Inferior parietal cortex (tissue), 1 donor: ENCODE measurements around the gene SEPTIN10.
"Not testable (repeated sequence)": the region's sequence is repeated elsewhere in the genome, so short reads cannot be mapped to it uniquely, and the experiment has no call there.

Experiments used
- DNase-seq: peaks from one replicate; pipeline ENCODE4 v3.0.0-alpha.2; 2016; ENCODE audit errors: extremely low spot score

SEPTIN10 gene

DNA sequence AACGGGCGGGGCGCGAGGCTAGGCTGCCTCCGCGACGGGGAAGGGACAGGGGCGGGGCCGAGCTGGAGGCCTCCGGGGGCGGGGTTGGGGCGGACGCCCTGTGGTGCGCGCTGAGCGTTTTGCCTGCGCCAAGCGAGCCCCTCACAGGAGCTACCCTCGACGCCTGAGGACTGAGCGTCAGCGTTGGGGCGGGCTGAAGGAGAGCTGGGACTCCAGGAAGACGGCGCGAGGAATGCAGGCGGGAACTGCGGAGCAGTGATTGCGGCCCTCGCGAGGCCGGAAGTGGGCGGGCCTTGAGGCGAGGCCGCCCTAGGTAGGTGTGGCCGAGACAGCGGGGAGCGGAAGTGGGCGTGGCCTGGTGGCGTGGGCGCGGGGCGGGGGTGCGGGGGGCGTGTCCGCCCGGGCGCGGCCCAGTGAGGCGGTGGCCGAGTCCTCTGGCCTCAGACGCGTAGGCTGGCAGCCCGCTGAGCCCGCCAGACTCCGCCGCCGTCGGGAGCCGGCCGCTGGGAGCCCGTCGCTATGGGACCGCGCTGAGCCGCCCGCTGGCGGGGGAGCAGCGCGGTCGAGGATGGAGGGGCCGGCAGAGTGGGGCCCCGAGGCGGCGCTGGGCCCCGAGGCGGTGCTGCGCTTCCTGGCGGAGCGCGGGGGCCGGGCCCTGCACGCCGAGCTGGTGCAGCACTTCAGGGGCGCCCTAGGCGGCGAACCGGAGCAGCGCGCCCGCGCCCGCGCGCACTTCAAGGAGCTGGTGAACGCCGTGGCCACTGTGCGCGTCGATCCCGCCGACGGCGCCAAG is at the start of gene SEPTIN10, which contains the start of gene SOWAHC:
Gene SEPTIN10, minus strand, starts transcription at position 45 of the 793 bp plus-strand sequence. CDS start 139 bp downstream, outside the sequence.
Gene SOWAHC, plus strand, starts transcription at position 443 of the 793 bp plus-strand sequence. Its CDS starts 126 bp downstream, at position 569.
- peak; percentile 86 for DNase-seq

DNA sequence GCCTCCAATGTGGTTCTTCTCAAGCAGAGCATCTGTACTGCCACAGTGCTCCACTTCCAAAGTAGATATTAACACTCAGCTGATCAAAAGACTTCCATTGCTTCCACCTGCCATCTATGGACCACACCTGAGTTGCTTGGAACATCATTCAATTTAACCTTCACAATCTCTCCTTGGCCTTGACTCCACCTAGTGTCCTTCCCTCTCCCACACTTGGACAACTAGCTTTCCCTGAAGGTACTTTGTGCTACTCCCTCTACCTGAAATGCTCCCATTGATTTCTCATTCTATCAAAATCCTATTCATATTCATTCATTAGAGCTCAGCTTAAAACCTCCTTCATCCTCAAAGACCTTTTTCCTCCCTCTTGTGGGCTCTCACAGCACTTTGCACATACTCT is 49.1 kb upstream of the SEPTIN10 start:
- DNase-seq: no peak

DNA sequence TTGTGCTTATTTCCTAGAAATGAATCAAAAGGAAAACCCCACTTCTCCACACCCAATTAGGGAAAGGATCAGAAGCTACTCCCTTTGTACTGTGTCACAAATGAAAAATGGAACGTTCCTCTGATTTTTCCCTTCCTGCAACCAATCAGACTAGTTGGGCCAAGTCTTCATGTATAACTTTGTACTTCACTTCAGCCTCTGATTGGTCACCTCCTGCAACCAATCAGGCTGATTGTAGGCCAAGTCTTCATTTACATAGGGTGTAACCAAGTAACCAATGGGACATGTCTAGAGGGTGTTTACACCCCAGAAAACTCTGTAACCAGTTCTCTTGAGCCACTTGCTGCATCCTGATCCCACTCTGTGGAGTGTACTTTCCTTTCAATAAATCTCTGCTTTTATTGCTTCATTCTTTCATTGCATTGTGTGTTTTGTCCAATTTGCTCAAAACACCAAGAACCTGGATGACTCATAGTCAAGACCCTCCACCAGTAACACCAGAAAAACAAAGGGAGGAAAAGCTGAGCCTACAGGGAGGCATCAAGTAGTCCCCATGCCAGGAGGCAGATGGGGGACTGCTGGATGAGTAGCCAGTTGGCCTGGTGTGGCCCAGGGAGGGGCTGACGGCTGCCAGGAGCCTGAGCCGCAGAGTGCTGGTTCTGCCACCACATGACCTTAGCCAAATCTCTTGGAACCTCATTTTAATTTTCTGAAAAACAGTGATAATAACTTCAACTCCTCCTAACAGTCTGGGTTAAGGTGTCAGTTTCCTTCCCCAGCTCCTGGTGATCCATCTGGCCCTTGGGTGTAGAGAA is 46.5 kb upstream of the SEPTIN10 start:
- DNase-seq: no peak

DNA sequence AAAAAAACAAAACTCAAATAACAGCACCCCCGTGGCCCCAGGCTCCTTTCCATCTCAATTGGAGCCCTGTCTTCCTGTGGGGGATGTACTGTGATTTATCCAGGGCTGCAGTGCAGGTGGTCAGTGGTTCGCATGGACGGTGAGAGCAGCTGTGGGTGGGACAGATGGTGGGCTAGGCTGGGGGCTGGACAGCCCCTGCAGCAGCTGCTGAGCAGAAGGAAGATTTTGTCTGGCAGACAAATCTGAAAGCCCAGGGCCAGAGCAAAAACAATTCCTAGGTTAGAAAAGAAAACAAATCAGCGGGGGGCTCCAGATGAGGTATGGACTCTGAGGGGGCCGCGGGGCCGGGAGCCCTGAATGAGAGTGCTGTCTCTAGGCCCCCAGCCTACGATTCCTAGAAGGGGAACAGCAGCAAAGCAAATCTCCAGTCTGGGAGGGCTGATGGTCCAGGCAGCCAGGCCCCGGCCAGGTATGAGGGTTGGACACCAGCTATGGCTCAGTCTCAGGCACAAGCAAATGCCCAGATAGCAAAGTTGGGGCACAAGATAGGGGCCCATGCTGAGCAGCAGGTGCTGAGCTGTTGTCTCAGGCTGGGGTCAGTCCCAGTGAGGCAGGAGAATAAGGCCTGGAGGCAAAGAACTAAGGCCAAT is 45.8 kb upstream of the SEPTIN10 start:
- DNase-seq: no peak

DNA sequence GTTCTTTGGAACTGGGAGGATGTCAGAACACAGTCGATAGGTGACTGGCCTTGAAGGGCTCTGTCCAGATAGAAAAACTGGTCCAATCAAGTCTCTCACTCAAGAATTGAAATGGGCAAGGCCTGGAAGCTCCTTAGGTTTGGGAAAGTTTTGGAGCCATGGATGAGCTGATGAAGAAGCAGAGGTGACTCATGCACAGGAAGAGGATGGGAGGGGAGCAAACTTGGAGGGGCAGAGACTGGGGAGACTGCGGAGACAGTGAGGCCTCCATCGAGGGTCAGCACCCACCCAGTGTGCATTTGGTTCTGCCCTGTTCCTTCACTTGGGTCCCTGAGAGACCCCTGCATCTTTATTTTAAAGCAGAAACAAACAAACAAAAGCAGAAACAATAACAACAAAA is 41.5 kb upstream of the SEPTIN10 start:
- no peak for DNase-seq

DNA sequence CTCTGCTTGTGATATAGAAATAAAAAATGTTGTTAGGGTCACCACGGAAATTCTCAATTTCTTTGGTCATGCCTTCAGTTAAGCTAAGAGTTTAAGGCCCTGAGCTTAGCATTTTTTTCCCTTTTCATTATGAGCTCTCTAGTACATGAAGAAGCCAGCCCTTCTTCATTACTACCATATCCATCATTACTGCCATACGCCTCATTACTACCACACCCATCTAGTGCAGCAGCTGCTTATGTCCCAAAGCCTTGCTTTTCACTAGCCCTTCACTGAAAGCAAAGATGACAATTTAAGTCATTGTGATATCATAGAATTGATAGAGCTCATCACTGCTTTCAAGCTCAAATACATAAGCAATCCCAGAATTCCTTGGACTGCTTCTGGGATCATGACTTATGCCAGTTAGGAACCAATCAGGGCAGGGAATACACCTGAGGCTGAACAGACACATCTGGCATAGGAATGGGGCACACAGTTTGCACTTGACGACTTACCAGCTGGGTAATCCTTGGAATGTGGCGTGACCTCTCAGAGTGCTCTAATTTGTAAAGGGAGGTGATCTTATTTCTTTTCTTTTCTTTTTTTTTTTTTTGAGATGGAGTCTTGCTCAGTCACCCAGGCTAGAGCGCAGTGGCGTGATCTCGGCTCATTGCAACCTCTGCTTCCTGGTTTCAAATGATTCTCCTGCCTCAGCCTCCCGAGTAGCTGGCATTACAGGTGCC is 40.7 kb upstream of the SEPTIN10 start:
- no peak for DNase-seq

DNA sequence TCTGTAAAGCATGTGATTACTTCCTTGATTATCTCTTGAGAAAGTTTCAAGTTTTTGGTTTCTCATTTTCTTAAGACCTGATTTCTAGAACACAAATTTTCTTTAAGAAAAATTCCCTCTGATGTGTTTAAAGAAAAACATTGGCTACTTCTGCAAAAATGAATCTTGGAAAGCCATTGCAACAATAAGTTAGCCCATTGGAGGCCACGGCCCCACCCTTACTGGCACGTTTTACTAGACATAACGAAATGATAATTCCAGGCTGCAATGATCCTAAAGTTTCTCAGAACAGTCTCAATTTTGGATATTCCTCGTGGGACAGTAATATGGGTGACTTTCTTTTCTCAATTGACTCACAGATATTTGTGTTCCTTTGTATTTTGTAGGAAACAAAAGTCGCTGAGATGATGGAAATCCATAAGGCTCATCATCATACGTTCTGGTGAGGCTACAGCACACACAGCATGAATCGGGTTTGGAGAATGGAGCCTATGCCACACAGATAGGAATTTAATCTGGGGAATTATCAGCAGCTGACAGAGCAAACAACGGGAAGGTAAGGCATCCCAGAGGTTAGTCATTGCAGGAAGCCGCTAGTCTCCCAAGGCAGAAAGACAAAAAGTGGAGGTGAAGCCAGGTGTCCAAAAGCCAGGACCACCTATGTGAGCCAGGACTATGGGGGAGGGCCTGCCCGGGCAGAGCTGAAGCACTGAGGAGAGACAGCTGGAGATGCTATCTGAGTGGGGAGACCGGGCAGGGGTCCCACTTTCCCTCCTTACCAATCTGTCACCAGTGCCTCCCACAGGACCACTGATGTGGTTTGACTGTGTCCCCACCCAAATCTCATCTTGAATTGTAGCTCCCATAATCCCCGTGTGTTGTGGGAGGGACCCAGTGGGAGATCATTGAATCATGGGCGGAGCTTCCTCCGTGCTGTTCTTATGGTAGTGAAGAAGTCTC is 36.2 kb upstream of the SEPTIN10 start:
- DNase-seq: no peak

DNA sequence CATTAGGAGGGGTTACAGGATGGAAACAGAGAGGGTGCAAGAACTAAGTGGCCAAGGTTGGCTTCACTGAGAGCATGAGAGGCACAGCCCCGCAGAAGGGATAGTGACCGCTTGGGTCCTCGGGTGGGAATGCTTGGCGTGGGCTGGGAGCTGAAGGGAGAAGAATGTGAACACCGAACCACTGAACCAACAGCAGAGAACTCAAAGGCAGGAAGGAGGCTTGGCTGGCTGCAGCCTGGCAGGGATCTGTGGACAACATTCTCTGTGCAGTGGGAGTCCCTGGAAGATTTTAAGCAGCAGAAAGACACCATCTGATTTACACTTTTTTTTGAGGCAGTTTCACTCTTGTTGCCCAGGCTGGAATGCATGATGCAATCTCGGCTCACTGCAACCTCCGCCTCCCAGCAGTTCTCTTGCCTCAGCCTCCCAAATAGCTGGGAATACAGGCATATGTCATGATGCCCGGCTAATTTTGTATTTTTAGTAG is 34.3 kb upstream of the SEPTIN10 start:
- DNase-seq: no peak

DNA sequence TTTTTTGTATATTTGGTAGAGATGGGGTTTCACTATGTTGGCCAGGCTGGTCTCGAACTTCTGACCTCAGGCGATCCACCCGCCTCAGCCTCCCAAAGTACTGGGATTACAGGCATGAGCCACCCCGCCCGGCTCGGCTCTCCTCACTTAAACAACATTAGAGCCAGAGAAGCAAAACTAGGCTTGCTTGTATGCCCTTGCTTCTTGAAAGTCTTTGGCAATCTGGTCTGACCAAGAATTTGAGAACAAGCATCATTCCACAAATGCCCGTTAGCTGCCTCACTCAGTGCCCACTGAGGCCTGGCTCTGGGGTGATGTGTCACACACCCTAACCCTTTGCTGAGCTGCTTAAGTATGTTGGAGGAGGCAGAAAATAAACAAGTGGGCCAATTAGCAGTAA is 33.9 kb upstream of the SEPTIN10 start:
- DNase-seq: no peak

DNA sequence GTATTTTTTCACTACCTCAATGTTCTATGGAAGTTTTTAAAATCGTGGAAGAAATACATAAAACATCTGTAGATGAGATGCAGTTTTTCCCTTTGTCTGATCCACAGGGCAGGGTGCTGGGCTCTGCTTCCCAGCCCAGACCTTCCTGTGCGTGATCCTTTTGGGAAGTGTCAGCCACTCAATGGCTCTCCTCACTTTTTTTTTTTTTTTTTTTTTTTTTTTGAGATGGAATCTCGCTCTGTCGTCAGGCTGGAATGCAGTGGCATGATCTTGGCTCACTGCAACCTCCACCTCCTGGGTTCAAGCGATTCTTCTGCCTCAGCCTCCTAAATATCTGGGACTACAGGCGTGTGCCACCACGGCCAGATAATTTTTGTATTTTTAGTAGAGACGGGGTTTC is 33.2 kb upstream of the SEPTIN10 start:
- no peak for DNase-seq

DNA sequence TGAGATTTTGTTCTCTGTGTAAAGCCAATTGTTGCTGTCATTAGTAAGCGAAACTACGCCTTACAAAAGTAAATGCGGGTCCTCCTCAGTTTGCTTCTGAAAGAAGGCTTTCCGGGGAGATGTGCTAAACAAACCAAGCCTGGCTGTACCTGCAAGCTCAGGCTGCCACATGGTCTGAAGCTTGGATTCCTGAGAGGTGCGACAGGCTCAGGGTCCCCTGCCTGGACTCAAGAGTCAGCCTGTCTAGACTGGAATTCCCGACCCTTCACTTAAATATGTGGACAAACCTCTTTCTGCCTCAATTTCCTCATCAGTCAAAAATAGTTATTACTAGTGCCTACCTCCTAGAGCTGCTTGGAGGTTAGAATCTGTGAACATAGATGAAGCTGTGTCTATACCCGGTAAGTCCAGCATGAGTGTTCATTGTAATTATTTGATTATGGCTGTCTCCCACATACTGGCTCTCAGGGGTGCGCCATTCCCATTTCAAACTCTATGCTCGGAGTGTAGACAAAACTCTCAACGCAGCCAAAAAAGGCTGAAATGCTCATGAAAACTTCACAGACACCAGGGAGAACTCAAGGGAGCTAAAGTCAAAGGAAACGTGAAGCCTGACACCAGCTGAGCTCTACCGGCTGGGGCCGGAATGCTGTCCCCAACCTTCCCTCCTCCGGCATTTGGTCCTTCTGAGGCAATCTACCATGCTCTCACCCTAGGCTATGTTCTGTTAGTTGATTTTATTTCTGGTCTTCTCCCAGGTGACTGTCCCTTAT is 31.8 kb upstream of the SEPTIN10 start:
- DNase-seq: no peak

DNA sequence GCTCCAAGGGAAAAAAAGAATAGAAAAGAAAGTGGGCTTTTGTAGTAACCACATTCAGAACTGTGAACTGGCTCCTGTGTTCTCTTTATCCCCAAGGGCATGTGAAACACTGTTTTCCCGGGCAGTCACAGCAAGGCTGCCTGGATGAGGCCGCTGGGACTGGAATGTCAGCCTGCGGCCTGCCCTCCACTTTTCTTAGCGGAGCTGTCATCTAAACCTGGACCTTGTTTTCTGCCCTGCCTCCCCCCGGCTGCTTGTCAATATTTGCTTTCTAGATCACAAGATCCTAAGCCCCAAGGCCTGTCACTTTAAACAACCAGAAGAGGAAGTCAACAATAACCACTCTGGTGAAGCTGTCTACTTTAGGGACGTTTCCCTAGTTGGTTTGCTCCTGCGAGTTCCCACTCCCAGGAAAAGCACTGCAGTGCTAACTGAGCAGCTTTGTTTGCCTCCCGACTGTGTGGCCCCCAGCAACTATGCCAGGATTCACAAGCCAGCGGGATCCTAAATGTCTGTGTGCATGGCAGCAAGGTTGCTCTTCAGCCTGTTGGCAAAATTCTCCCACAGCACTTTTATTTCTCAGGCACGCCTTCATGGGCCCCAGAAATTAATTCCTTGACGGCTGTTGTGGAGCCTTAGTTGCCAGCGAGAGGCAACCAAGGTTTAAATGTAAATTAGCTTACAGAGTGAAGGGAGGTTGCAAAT is 31.0 kb upstream of the SEPTIN10 start:
- no peak for DNase-seq

DNA sequence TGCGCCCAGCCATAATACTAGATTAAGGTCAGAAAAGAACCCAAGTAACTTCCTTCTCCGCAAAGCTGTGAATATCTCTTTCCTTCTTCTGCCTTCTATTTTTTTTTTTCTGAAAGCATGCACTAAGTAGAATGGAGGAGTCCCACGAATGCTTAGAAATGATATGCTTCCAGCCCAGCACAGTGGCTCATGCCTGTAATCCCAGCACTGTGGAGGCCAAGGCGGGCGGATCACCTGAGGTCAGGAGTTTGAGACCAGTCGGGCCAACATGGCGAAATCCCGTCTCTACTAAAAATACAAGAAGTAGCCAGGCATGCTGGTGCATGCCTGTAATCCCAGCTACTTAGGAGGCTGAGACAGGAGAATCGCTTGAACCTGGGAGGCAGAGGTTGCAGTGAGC is 26.2 kb upstream of the SEPTIN10 start:
- not testable (repeated sequence) for DNase-seq

DNA sequence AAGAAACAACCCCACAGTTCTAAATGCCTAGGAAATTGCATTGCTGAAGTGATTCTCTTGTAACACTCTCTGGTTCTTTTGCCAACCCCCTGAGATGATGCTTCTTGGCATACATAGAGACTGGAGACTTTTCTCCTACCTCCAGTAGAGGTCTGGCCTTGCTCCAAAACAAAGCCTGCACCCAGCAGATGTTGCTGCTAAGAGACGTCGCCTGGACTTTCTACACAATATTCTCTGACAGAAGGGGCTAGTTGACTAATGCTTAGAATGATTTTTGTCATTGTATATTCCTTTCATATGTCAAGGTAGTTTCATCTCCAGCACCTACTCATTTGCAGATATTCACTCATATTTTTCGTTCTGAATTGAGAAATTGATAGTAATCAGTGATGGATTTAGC is 25.0 kb upstream of the SEPTIN10 start:
- DNase-seq: no peak

DNA sequence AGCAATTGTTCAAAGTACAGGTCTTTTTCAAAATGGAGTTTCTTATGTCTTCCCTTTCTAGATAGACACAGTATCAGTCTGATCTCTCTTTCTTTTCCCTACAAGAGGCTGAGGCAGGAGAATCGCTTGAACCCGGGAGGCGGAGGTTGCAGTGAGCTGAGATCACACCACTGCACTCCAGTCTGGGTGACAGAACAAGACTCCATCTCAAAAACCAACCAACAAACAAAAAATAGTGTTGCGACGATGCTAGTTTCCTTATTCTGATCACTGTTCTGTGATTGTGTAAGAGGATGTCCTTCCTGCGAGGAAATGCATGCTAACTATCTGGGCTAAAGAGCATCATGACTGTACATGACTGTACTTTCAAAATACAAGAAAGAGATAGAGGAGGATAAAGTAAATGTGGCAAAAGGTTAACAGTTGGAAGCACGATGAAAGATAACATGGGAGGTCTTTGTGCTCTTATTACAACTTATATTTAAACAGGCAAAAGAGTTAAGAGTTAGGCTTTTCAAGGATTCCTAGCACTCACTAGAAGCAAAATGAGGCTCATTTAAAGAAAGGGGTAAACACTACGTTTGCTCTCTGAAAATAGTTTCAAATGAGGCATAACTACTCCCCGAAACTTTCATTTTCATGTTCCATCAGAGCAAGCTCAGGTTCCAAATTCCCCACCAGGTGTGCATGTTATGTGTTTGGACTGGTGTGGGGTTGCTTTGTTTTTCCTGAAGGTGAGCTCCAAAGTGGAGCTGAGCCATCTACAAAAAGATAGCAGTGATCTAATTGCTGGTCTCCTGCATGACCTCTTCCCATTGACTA is 24.2 kb upstream of the SEPTIN10 start:
- DNase-seq: no peak

DNA sequence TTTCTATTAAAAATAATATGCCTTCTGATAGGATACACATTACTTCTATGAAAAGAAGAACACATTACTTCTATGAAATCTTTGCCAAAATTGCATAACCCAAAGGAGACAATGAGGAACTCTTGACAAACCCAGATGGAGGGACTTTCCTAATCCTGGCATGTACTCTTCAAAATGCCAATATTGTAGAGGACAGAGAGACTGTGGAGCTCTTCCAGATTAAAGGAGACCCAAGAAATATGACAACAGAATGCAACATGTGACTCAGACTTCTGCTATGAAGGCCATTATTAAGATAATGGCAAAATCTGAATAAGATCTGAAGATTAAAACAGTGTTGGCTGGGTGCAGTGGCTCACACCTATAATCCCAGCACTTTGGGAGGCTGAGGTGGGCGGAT is 22.6 kb upstream of the SEPTIN10 start:
- no peak for DNase-seq

DNA sequence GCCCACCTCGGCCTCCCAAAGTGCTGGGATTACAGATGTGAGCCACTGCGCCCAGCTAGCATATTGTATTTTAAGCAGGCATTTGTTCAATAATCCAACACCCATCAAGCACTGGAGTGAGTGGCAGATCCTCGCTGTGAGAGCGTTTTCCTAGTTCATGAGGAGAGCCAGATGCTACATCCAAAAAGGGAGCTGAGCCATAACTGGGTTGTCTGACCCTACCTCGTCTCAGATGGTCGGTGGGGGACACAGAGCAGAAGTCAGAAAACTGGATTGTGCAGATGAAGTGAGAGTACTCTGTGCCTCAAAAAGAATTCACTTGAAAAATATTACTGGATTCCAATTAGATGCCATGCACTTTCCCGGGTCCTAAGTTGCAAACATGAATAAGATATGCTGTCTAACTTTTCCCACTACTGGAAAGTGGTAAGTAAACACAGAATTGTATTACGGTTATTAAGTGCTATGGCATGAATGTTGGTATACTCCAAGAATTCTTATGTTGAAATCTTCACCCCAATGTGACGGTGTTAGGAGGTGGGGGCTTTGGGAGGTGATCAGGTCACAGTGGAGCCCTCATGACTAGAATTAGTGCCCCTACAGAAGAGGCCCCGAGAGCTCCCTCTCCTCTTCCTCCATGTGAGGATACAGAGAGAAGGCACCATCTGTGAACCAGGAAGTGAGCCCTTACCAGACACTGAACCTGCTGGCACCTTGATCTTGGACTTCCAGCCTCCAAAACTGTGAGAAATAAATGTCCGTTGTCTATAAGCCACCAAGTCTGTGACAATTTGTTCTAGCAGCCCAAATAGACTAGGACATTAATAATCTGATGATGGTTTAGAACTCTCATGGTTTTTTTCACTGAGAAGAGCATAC is 21.9 kb upstream of the SEPTIN10 start:
- DNase-seq: no peak
